Frontal cortex (tissue), 4 donors: Measurements from ENCODE around the gene ECI2. TPM values are rescaled to one million over a fixed set of nuclear protein-coding genes. Genes with fewer than 3 reads are reported as not detected.
"Not testable (repeated sequence)": the region's sequence is repeated elsewhere in the genome, so short reads cannot be mapped to it uniquely, and the experiment has no call there.

Source experiments
- DNase-seq, 2 donors: peaks; one replicate each; pipeline ENCODE4 v3.0.0; 2012; ENCODE audit warnings: low spot score in 2 of 2
- FAIRE-seq: peaks from 2 replicates; lab custom pipeline; 2012; peaks lifted over from hg19 to GRCh38; lab: Jason Lieb, UNC
- total RNA-seq: library from RNA; depleted of rRNA; stranded (reverse); fragments of >200 nt; gene quantifications from one replicate; pipeline ENCODE4 v1.2.3, GENCODE V29; 2014
- donor health status: control.
- donor health status: control.
- donor health status: control.

The ECI2 gene
- total RNA-seq, 1 donor from 2014 or later = 24.1 TPM

DNA sequence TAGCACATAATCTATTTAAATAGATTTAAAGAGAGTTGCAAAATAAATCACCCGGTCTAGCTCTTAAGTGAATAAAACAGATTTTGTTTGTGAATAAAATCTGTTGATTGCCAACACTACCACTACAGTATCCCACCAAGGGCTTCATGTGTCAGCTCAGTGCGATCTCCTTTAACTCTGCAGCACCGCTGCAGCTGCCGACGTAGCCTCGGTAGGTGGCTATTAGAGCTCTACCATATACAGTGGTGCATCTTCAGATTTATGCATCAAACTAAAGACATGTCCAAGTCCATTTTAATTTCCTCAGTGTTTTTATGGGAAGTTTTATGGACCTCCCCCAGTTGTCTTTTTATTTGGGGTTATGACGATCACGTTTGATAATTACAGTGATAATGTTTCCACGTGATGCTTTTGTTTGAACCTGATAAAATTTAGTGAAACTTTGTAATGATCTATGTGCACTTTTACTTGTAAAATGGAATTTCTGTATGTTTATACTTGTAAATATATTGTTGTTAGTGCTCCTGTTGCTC, 26.7 kb downstream of the ECI2 start:
- DNase-seq = no peak
- no peak for FAIRE-seq

DNA sequence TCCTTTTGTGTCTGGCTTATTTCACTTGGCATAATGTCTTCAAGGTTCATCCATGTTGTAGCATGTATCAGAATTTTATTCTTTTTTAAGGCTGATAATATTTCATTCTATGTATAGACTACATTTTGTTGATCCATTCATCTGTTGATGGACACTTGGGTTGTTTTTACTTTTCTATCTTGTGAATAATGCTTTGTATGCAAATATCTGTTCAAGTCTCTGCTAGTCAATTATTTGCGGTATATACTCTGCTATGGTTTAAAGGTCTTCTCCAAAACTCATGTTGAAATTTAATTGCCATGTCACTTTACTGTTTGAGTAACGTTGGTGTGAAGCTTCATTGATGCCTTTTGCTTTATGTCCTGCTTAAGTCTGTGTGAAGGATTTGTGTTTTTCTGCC, 27.5 kb downstream of the ECI2 start:
- FAIRE-seq (no peak), DNase-seq (no peak)

DNA sequence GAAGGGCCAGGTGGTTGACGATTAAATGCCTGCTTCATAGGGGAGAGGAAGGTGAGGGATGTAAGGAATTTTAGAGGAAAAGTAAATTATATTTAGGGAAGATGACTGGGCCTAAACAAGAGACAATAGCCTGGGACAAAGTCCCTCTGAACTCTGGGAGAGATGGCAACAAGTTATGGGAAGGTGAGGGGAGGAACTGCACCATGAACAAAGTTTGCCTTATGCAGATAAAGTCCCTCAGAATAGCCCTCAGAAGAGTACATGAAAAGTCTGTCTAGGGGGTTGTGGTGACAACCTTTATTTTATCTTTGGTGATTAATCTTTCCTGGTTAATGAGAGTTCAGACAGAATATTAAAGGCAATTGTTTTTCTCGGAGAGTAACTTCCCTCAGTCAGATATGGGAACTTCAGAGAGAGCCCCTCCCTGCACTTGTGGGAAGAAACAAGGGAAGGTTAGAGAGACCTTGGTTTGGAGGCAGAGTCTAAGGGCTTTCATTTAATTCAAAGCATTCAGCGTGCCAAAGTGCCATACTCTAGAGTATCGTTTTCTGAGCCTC, 29.3 kb downstream of the ECI2 start:
- DNase-seq (no peak), FAIRE-seq (no peak)

GRCh38 chr6:4103929-4104328, 31.4 kb downstream of the ECI2 start:
- FAIRE-seq = no peak
- no peak for DNase-seq

DNA sequence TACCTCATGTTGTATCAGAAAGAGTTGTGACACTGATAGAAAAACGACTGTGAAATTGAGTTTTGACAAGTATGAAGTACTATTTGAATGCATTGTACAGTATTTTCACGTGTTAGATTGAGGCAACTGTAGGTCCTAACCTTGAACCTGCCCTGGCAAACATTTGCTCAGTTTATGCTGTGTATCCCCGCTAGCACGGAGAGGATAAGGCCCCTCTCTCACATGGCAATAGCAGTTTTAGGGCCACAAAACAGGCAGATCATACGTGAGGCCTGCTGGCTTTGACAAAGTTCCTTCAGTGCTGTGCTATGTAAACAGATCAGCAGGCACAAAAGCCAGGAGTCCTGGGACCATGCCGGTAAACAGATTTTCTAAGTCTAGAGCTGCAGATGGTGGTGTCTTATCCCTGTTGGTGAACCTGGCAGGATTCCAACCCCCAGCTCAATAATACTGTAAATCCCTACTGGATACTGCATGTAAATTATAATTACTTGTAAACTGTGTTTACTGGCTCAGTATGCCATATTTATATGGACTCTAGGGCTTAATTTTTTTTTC, 32.6 kb downstream of the ECI2 start:
- DNase-seq (no peak), FAIRE-seq (no peak)

GRCh38 chr6:4101298-4101697, 34.1 kb downstream of the ECI2 start:
- FAIRE-seq = no peak

GRCh38 chr6:4100655-4101054, 34.7 kb downstream of the ECI2 start:
- no peak for DNase-seq
- no peak for FAIRE-seq

More at GRCh38 chr6:4101298-4101697, 34.1 kb downstream of the ECI2 start:
- no peak for DNase-seq

- FAIRE-seq (no peak), DNase-seq (no peak)
Measured at GRCh38 chr6:4093288-4093687, 42.1 kb downstream of the ECI2 start.

GRCh38 chr6:4091941-4092340, 43.4 kb downstream of the ECI2 start:
- FAIRE-seq (no peak), DNase-seq (no peak)

GRCh38 chr6:4090043-4090442, 45.3 kb downstream of the ECI2 start:
- not testable (repeated sequence) for FAIRE-seq, DNase-seq

GRCh38 chr6:4088704-4089103, 46.7 kb downstream of the ECI2 start:
- FAIRE-seq = no peak

DNA sequence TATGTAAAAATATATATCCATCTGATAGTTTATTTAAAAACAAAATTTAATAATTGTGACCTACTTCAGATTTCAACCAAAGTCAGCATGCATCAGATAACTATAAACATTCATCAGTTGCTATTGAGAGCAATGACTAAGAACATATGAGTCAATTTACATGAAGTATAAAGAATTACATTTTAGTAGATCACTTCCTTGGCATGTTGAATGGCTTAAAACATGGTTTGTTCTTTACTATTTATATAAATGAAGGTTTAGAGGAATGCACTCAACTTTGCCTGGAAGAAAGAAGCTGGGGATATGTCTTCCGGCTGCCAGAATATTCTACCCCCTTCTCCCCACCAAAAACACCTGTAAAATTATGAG, 50.1 kb downstream of the ECI2 start:
- no peak for DNase-seq
- FAIRE-seq = no peak

More at GRCh38 chr6:4088704-4089103, 46.7 kb downstream of the ECI2 start:
- DNase-seq = no peak

DNA sequence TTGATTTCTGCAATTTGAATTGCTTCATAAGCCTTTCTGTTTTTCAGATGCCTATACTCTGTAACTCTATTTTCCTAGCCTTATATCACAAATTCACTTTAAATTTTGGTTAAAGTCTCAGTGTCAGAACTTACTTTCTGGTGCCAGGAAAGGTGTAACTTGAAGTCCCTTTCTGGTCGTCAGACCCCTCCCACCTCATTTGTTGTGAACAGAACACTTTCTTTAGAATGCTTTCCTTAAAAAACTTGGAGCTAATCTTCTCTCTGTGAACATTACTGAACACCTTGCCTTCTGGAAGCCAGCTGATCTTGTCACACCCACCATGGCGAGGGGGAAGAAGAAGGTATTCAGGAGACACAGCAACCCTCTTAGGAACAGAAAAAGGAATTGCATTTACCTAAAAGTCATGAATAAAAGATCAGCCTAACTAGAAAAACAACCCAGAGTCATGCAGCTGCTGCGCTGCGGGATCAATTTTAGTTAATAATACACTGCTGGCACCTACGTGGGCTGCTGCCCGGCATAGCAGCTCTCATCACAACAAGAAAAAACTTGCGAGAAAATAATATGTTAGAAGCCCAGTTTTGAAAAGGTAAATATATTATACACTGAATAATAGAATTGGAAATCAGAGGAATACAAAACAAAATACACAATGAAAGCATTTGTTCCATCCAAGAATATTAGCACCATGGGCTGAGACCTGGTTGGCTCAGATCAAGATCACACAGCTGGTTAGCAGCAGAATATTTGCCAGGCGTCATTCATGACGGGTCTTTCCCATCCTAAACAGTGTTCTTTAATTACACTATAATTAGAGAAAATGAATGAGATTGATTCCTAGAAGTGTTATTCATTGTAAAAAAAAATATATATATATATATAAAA, 50.7 kb downstream of the ECI2 start:
- no peak for FAIRE-seq
- no peak for DNase-seq

GRCh38 chr6:4078691-4079471, 56.5 kb downstream of the ECI2 start, which contains the start of gene FAM217A:
FAM217A (minus strand) TSS chr6:4079137; CDS start chr6:4077414, 1,723 bp downstream.
- no peak for DNase-seq
- no peak for FAIRE-seq

GRCh38 chr6:4074478-4075235, 60.7 kb downstream of the ECI2 start:
- FAIRE-seq = no peak
- no peak for DNase-seq

DNA sequence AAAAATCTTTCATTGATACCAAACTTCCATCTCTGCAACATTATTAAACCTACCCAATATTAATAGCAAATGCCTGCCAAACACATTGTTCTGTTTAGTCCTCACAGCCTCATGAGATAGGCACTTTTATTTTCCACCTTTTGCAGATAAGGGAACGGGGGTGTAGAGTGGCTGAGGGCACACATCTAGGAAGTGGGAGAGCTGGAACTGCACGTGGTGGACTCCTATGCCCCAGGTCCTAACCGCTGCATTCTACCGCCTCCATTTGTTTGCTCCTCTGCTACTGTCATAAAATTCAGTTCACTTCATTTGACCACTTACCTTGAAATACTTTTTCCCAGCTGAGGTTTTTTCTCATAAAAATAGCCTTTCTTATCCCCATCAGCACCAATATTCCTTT, 64.0 kb downstream of the ECI2 start:
- DNase-seq (no peak), FAIRE-seq (no peak)

DNA sequence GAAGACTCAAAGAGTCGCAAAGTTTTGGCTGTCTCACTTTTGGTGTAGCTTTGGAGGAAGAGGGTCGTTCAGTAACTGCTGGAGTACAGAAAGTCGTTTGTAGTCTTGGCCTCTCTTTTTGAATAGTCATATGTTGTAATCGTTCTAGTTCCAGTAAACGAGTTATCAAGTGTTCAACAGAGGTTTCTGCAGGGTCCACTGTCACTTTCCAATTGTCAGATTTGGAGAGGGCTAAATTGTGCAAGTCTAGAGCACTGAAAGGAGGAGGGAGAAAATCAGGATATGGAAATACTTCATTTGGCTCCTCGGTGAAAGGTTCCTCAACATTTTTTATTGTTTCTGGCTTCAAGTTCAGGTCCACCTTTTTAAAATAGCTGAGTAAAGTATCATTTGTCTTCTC, 66.2 kb downstream of the ECI2 start:
- FAIRE-seq (no peak), DNase-seq (no peak)

DNA sequence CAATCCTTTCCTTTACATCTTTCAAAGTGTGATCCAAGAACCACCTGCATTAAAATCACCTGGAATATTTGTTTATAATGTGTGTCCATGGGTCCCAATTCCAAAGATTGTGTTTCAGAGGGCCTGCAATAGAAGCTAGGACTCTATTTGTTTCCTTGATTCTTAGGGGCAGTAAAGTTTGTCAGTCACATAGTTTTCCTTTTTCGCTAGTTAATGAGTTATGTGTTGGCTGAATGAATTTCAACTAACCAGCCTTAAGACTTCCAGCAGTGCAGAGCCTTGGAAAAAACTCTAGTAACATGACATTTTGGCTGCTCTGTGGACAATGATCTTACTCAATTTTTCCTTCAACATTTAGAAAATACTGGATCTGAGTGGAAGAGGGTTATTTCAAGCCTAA, 67.7 kb downstream of the ECI2 start:
- DNase-seq (no peak), FAIRE-seq (no peak)

DNA sequence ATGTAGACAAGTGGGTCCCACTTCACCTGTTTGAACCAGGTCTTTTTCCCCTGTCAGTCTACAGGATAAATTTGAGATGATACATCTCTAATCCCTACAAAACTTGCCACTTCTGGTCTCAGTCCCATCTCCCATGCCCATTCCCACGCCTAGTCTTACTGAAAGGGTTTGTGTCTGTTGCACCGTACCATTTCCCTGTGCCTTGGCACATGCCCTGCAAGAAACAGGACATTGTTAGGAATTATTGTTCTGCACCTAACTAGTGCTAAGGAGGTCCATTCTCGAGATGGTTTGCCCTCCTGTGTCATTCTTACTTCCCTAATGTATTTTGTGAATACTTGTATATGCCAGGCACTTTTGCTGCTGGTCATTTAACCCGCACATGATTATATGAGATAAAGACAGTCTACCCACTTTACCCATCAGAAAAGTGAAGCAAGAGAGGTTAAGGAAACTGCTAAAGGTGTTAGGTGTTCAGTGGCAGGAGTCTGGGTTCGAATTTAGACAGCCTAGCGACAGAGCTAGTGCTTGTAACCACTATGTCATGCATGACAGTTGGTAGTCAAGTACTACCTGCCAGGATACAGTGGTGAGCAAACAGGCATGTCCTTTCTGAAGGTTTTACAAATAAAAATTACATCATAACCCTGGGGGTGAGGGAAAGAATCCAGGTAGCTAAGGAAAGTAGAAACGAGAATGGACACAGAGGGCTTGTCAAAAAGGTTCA, 69.2 kb downstream of the ECI2 start:
- FAIRE-seq = no peak

More for the DNA sequence above, 69.2 kb downstream of the ECI2 start:
- DNase-seq = no peak
